Right lung (tissue), 5 donors: Measurements from ENCODE around the gene CCL20. TPM values are rescaled to one million over a fixed set of nuclear protein-coding genes. Genes with fewer than 3 reads are reported as not detected.
"Not testable (repeated sequence)": the region's sequence is repeated elsewhere in the genome, so short reads cannot be mapped to it uniquely, and the experiment has no call there.

Experiments used
- DNase-seq, 2 donors: peaks; one replicate each; pipeline ENCODE4 v3.0.0-alpha.2; 2013
- polyA plus RNA-seq, 5 donors: library from polyadenylated mRNA; unstranded; fragments of 120-200 nt; gene quantifications; one replicate each; pipeline versions ENCODE4 v1.2.1 to v1.2.3, GENCODE V29; 2013; ENCODE audit warnings: inconsistent platforms in 1 of 5, low replicate concordance in 1 of 5; ENCODE audit not compliant: insufficient read length in 5 of 5, insufficient read depth in 1 of 5

The CCL20 gene
- polyA plus RNA-seq, 5 donors, result 0.31 to 1.4 (median 0.59) TPM

GRCh38 chr2:227829337-227829736 lies 15.7 kb downstream of the CCL20 start:
- DNase-seq, result no peak

- no peak for DNase-seq
Measured at GRCh38 chr2:227834423-227834822, 20.8 kb downstream of the CCL20 start.

- no peak for DNase-seq
Measured at GRCh38 chr2:227834916-227835650, 21.4 kb downstream of the CCL20 start.

- DNase-seq, result not testable (repeated sequence)
Measured at GRCh38 chr2:227839339-227840129, 25.9 kb downstream of the CCL20 start.

GRCh38 chr2:227846831-227847230 lies 33.2 kb downstream of the CCL20 start:
- DNase-seq, result no peak

- no peak for DNase-seq
Measured at GRCh38 chr2:227848146-227848545, 34.5 kb downstream of the CCL20 start.

GRCh38 chr2:227848586-227848985 lies 34.9 kb downstream of the CCL20 start:
- peak; percentile 41 to 47 for DNase-seq

GRCh38 chr2:227849906-227850305 lies 36.3 kb downstream of the CCL20 start:
- no peak for DNase-seq

- DNase-seq, result peak; percentile 29 to 37
Measured at GRCh38 chr2:227853204-227853629, 39.6 kb downstream of the CCL20 start.

GRCh38 chr2:227853765-227854271 lies 40.2 kb downstream of the CCL20 start:
- DNase-seq, result no peak

GRCh38 chr2:227855440-227855839 lies 41.8 kb downstream of the CCL20 start:
- DNase-seq, result no peak

GRCh38 chr2:227856697-227857096 lies 43.1 kb downstream of the CCL20 start:
- no peak for DNase-seq

- no peak for DNase-seq
Measured at GRCh38 chr2:227860221-227860641, 46.6 kb downstream of the CCL20 start.

GRCh38 chr2:227861011-227861410 lies 47.4 kb downstream of the CCL20 start:
- DNase-seq, result no peak

- no peak for DNase-seq
Measured at GRCh38 chr2:227862227-227862740, 48.6 kb downstream of the CCL20 start.

GRCh38 chr2:227862741-227863588 lies 49.3 kb downstream of the CCL20 start:
- no peak for DNase-seq

- DNase-seq, result no peak
Measured at GRCh38 chr2:227864161-227864756, 50.6 kb downstream of the CCL20 start.

- DNase-seq, result no peak
Measured at GRCh38 chr2:227865291-227865690, 51.6 kb downstream of the CCL20 start.
